SK-N-SH (cell line): ENCODE data around the gene JMJD1C. TPM values are rescaled to one million over a fixed set of nuclear protein-coding genes. Genes with fewer than 3 reads are reported as not detected.

Experiments
- CTCF ChIA-PET: fragments of 300-600, 350-600 bp; formaldehyde crosslinking; extraction: SDS; loops from one replicate; lab custom pipeline; 2021; lab: Yijun Ruan, JAX
- POLR2A ChIA-PET: fragments of 350-600 bp; sonication (Branson Sonifier 250); formaldehyde crosslinking; extraction: SDS; loops from one replicate; lab custom pipeline; 2020; ENCODE audit warnings: antibody characterized with exemption, inconsistent platforms; lab: Yijun Ruan, JAX
- DNase-seq: peaks from one replicate; pipeline ENCODE4 v3.0.0; 2012
- H2AFZ ChIP-seq: fragments of 200-600 bp; sonication (generic); 2 replicates; pipeline ENCODE4 v1.8.1; 2016; ENCODE audit warnings: antibody characterized with exemption, mild to moderate bottlenecking, low read depth
- H3F3A ChIP-seq: fragments of 200-600 bp; sonication (generic); replicated peaks from 2 replicates; pipeline ENCODE3; 2016; ENCODE audit warnings: antibody characterized with exemption, mild to moderate bottlenecking; ENCODE audit not compliant: insufficient read depth
- H3K27ac ChIP-seq, 2 experiments: fragments of 200-500 bp in 1 of 2; fragments of 200-600 bp in 1 of 2; sonication (Bioruptor generic) in 1 of 2; sonication (generic), shearing (Covaris generic) in 1 of 2; 2 replicates each; pipeline versions ENCODE4 v1.5.1 to v1.6.1; 2014 to 2016; ENCODE audit warnings: low read depth in 2 of 2, inconsistent platforms in 1 of 2, low read length in 1 of 2, mild to moderate bottlenecking in 1 of 2, mixed read lengths in 1 of 2
- H3K27me3 ChIP-seq: fragments of 200-600 bp; sonication (generic), shearing (Covaris generic); 2 replicates; pipeline ENCODE4 v1.6.1; 2016; ENCODE audit warnings: mixed run types; ENCODE audit not compliant: insufficient read depth
- H3K36me3 ChIP-seq, 2 experiments: fragments of 200-500 bp in 1 of 2; fragments of 200-600 bp in 1 of 2; sonication (Bioruptor generic) in 1 of 2; sonication (generic) in 1 of 2; replicated peaks in 1 of 2; 2 replicates each; pipeline versions ENCODE3 to v1.5.1; 2014 to 2016; ENCODE audit warnings: low read length in 1 of 2, mild to moderate bottlenecking in 1 of 2; ENCODE audit not compliant: insufficient read depth in 2 of 2, control insufficient read depth in 1 of 2
- H3K4me1 ChIP-seq, 2 experiments: fragments of 200-500 bp in 1 of 2; fragments of 200-600 bp in 1 of 2; sonication (Bioruptor generic) in 1 of 2; sonication (generic), shearing (Covaris generic) in 1 of 2; 2 replicates each; pipeline versions ENCODE4 v1.5.1 to v1.6.1; 2014 to 2016; ENCODE audit warnings: low read depth in 1 of 2, low read length in 1 of 2, mixed run types in 1 of 2; ENCODE audit not compliant: insufficient read depth in 2 of 2, control insufficient read depth in 1 of 2
- H3K4me2 ChIP-seq: fragments of 200-600 bp; sonication (generic), shearing (Covaris generic); 2 replicates; pipeline ENCODE4 v1.6.1; 2017; ENCODE audit warnings: mixed run types
- H3K4me3 ChIP-seq, 2 experiments: fragments of 200-500 bp in 1 of 2; fragments of 200-600 bp in 1 of 2; sonication (Bioruptor generic) in 1 of 2; sonication (generic), shearing (Covaris generic) in 1 of 2; 2 replicates each; pipeline versions ENCODE4 v1.5.1 to v1.8.1; 2014 to 2016; ENCODE audit warnings: low read depth in 2 of 2, inconsistent platforms in 1 of 2, low read length in 1 of 2, mild to moderate bottlenecking in 1 of 2, mixed read lengths in 1 of 2, moderate library complexity in 1 of 2
- H3K79me2 ChIP-seq: fragments of 200-600 bp; sonication (generic); 2 replicates; pipeline ENCODE4 v1.8.1; 2017; ENCODE audit warnings: mild to moderate bottlenecking; ENCODE audit not compliant: insufficient read depth
- H3K9ac ChIP-seq: fragments of 200-600 bp; sonication (generic); 2 replicates; pipeline ENCODE4 v1.6.1; 2017; ENCODE audit warnings: mixed run types
- H3K9me2 ChIP-seq: fragments of 200-600 bp; sonication (generic); 2 replicates; pipeline ENCODE4 v1.6.1; 2017; ENCODE audit warnings: mixed run types
- H3K9me3 ChIP-seq: fragments of 200-600 bp; sonication (generic); 2 replicates; pipeline ENCODE4 v1.6.1; 2017; ENCODE audit warnings: mixed run types, mild to moderate bottlenecking, moderate library complexity
- H4K20me1 ChIP-seq: fragments of 200-600 bp; sonication (generic); 2 replicates; pipeline ENCODE4 v1.6.1; 2017; ENCODE audit warnings: mild to moderate bottlenecking, mixed run types; ENCODE audit not compliant: insufficient read depth
- EP300 ChIP-seq, 2 experiments: IDR thresholded peaks; 2 replicates each; pipeline versions ENCODE4 v1.4.0 to v1.6.1; 2012; ENCODE audit warnings: borderline replicate concordance in 1 of 2, low read depth in 1 of 2, low read length in 1 of 2
- EZH2phosphoT487 ChIP-seq: fragments of 200-600 bp; sonication (generic); IDR thresholded peaks from 2 replicates; pipeline ENCODE4 v1.6.1; 2017; ENCODE audit warnings: low read depth, mixed run types, mild to moderate bottlenecking, antibody characterized with exemption, moderate library complexity, borderline replicate concordance
- FOSL2 ChIP-seq: IDR thresholded peaks from 2 replicates; pipeline ENCODE4 v1.4.0; 2012; ENCODE audit warnings: low read depth, mild to moderate bottlenecking, moderate library complexity, borderline replicate concordance
- FOXM1 ChIP-seq: IDR thresholded peaks from 2 replicates; pipeline ENCODE4 v1.4.0; 2012; ENCODE audit warnings: low read depth, mild to moderate bottlenecking
- GABPA ChIP-seq: IDR thresholded peaks from 2 replicates; pipeline ENCODE4 v1.4.0; 2012; ENCODE audit warnings: low read depth, mild to moderate bottlenecking
- MXI1 ChIP-seq: IDR thresholded peaks from 2 replicates; pipeline ENCODE4 v1.6.1; 2012; ENCODE audit warnings: mild to moderate bottlenecking, low read depth, low read length, improper control_type of control experiment
- NFIC ChIP-seq: IDR thresholded peaks from 2 replicates; pipeline ENCODE4 v1.4.0; 2012; ENCODE audit warnings: borderline replicate concordance
- NRF1 ChIP-seq: IDR thresholded peaks from 2 replicates; pipeline ENCODE4 v1.6.1; 2012; ENCODE audit warnings: low read depth, mild to moderate bottlenecking, low read length
- RAD21 ChIP-seq: IDR thresholded peaks from 2 replicates; pipeline ENCODE4 v1.6.1; 2012; ENCODE audit warnings: mild to moderate bottlenecking, low read length
- RXRA ChIP-seq: IDR thresholded peaks from 2 replicates; pipeline ENCODE4 v1.4.0; 2012; ENCODE audit warnings: low read depth, mild to moderate bottlenecking, borderline replicate concordance
- SIN3A ChIP-seq: IDR thresholded peaks from 2 replicates; pipeline ENCODE4 v1.6.1; 2012; ENCODE audit warnings: low read depth, mild to moderate bottlenecking, low read length, moderate library complexity, borderline replicate concordance
- SMC3 ChIP-seq: IDR thresholded peaks from 2 replicates; pipeline ENCODE4 v1.6.1; 2012; ENCODE audit warnings: low read depth, low read length, improper control_type of control experiment
- TAF1 ChIP-seq: IDR thresholded peaks from 2 replicates; pipeline ENCODE4 v1.6.1; 2012; ENCODE audit warnings: low read depth, mild to moderate bottlenecking, low read length, moderate library complexity, borderline replicate concordance
- TEAD4 ChIP-seq: IDR thresholded peaks from 2 replicates; pipeline ENCODE4 v1.4.0; 2012; ENCODE audit warnings: mild to moderate bottlenecking, borderline replicate concordance; ENCODE audit not compliant: insufficient read depth
- YY1 ChIP-seq: IDR thresholded peaks from 2 replicates; pipeline ENCODE4 v1.4.0; 2012; ENCODE audit warnings: low read depth, mild to moderate bottlenecking
- WGBS: methylation state at CpG from one replicate; pipeline ENCODE4 v1.1.6; 2017; ENCODE audit warnings: low lambda C conversion rate; 5-methylcytosine and 5-hydroxymethylcytosine counted together
- polyA plus RNA-seq, 3 experiments: library from polyadenylated mRNA; depleted of rRNA; stranded (reverse); fragments of >200 nt; gene quantifications; 2 replicates each; pipeline ENCODE4 v1.2.3, GENCODE V29; 2012
- TF ChIP-seq, protein P1 (sequence below): IDR thresholded peaks from 2 replicates; pipeline ENCODE4 v1.4.0; 2012; ENCODE audit warnings: low read depth
- TF ChIP-seq, protein P2 (sequence below): fragments of 150-350 bp; IDR thresholded peaks from 2 replicates; pipeline ENCODE4 v1.6.1; 2016; ENCODE audit warnings: mild to moderate bottlenecking, low read depth, low read length
- TF ChIP-seq, protein P3 (sequence below): fragments of 150-350 bp; IDR thresholded peaks from 2 replicates; pipeline ENCODE4 v1.6.1; 2017; ENCODE audit warnings: antibody characterized with exemption, low read length, low read depth, borderline replicate concordance
- TF ChIP-seq, protein P4 (sequence below): IDR thresholded peaks from 2 replicates; pipeline ENCODE4 v1.4.0; 2012; ENCODE audit warnings: low read depth, borderline replicate concordance
- TF ChIP-seq, protein P5 (sequence below): IDR thresholded peaks from 2 replicates; pipeline ENCODE4 v1.4.0; 2012; ENCODE audit warnings: low read depth, borderline replicate concordance

JMJD1C gene
- polyA plus RNA-seq, 1 of the 3 experiments (the other 2 are of a cell fraction), result 11.7 TPM

DNA sequence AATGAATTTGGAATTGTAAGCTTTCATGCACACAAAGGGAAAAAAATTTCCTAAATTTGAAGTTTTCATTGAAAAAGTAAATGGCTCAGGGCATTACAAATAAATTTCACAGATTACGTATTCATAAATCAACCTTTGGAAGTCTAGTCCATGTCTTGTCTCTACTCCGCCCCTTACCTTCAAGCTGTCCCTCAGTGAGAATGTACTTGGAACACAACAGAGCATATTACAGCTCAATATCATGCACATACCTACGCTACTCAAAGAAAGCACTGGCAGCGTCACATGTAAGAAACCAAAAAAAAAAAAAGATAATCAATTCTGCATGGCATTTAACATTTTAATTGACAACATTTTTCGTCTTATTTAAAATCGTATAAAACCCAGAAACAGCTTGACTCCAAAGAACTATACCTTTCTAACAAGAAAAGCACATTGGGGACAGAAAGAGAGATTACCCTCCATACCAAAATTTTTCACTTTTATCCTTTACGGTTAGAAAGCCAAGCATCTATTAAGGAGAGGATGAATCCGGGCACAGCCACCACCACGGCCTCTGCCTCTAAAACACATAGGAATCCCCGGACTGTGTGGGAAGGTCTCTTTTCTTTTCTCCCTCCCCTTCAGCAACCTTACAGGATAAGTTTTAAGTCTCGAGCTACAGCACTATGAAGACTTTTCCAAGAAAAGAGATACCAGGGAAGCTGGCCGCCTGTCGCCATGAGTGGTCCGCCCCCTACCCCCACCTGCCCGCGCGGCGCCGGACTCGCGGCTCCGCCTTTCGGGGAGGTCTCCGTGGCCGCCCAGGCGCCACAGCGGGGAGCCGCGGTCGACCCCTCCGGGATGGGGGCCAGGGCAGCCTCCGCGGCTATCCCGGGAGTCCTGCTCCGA, 1.1 kb downstream of the JMJD1C start:
- H3F3A ChIP-seq, result peaks cover 30% of the 10 kb centered on the region
- H3K9me3 ChIP-seq, result no peaks in the 10 kb centered on the region
- POLR2A ChIA-PET, result interaction anchor here (0.7 to 3.7 kb wide), 3 partner anchors 57 to 166 kb away, joined by 5 to 24 read pairs (median 6); no protein-coding TSS in a partner anchor
- 5% methylated on average over 34 of the region's 35 CpGs for WGBS
- peak overlapping the region; percentile 91 for H3K9ac ChIP-seq
- peak overlapping the region; percentile 86 to 98 for H3K27ac ChIP-seq
- CTCF ChIA-PET, result interaction anchor here (0.8 to 2.3 kb wide), 10 partner anchors 8 to 298 kb away, joined by 3 to 9 read pairs (median 5); no protein-coding TSS in a partner anchor
- H3K4me2 ChIP-seq, result peak overlapping the region; percentile 81
- peak overlapping the region; percentile 80; the same call in 1 of the 2 replicates for H2AFZ ChIP-seq
- H3K36me3 ChIP-seq, result no peaks in the 10 kb centered on the region
- peak overlapping the region; percentile 82 to 96 for H3K4me3 ChIP-seq
- peaks cover 26% of the 10 kb centered on the region; the same call in 1 of the 2 replicates for H4K20me1 ChIP-seq
- DNase-seq, result peak; percentile 19
- TF ChIP-seq SMC3, result no peak
- peak; percentile 48; the same call in 1 of the 2 replicates for TF ChIP-seq MXI1
- TF ChIP-seq YY1, result peak; percentile 13; the same call in 1 of the 2 replicates
- peak; percentile 63; the same call in 1 of the 2 replicates for TF ChIP-seq SIN3A
- peak in 1 of 2 experiments; percentile 24; a peak in 1 of 4 replicates for TF ChIP-seq EP300 (IDR thresholded peaks at IDR 0.05; ENCODE audit: borderline replicate concordance in 1 of 2, low read depth in 1 of 2, low read length in 1 of 2)
- TF ChIP-seq NFIC, result 0 out of 2 replicates have a peak, but pooled peaks have one; percentile 9
- no peak; the same call in 1 of the 2 replicates for TF ChIP-seq FOXM1
- no peaks in the 10 kb centered on the region for H3K27me3 ChIP-seq
- peaks cover 95% of the 10 kb centered on the region for H3K79me2 ChIP-seq
- peaks cover 14 to 33% of the 10 kb centered on the region in 2 experiments; a peak in 3 of 4 replicates for H3K4me1 ChIP-seq
- no peaks in the 10 kb centered on the region for H3K9me2 ChIP-seq

DNA sequence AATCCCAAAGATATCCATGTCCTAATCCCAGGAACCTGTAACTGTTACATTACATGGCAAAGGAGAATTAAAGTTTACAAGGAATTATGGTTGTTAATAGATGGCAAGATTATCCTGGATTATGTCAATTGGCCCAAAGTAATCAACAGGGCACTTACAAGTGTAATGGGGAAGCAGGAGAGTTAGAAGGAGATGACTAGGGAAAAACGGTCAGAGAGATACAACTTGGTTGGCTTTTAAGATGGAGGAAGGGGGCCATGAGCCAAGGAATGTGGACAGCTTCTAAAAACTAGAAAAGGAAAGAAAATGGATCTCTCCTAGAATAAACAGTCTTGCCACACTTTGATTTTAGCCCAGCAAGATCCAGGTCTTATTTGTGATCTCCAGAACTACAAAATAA, 3.3 kb downstream of the JMJD1C start:
- Histone ChIP-seq H4K20me1 (peaks cover 26% of the 10 kb centered on the region; the same call in 1 of the 2 replicates), H2AFZ (no peak overlapping the region), H3K4me2 (no peak overlapping the region), H3K9me2 (no peaks in the 10 kb centered on the region), H3K9ac (no peak overlapping the region), H3K27me3 (no peaks in the 10 kb centered on the region), H3K79me2 (peaks cover 95% of the 10 kb centered on the region), H3F3A (peaks cover 27% of the 10 kb centered on the region), H3K36me3 (no peaks in the 10 kb centered on the region), H3K9me3 (no peaks in the 10 kb centered on the region), H3K27ac (no peak overlapping the region), H3K4me1 (peaks cover 5 to 18% of the 10 kb centered on the region in 2 experiments; a peak in 3 of 4 replicates), H3K4me3 (no peak overlapping the region)
- 96% methylated on average over 1 of the region's 1 CpG for WGBS
- no peak for DNase-seq
- ChIA-PET POLR2A (interaction anchor here (1.0 kb wide), 1 partner anchor 168 kb away, joined by 3 read pairs; no protein-coding TSS in a partner anchor), CTCF (no interaction called here)
- TF ChIP-seq TEAD4, result no peak
- TF ChIP-seq NFIC, result no peak
- TF ChIP-seq, protein P1, sequence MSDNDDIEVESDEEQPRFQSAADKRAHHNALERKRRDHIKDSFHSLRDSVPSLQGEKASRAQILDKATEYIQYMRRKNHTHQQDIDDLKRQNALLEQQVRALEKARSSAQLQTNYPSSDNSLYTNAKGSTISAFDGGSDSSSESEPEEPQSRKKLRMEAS, result no peak
- no peak for TF ChIP-seq GABPA
- TF ChIP-seq, protein P2, sequence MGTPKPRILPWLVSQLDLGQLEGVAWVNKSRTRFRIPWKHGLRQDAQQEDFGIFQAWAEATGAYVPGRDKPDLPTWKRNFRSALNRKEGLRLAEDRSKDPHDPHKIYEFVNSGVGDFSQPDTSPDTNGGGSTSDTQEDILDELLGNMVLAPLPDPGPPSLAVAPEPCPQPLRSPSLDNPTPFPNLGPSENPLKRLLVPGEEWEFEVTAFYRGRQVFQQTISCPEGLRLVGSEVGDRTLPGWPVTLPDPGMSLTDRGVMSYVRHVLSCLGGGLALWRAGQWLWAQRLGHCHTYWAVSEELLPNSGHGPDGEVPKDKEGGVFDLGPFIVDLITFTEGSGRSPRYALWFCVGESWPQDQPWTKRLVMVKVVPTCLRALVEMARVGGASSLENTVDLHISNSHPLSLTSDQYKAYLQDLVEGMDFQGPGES, result no peak
- TF ChIP-seq, protein P3, sequence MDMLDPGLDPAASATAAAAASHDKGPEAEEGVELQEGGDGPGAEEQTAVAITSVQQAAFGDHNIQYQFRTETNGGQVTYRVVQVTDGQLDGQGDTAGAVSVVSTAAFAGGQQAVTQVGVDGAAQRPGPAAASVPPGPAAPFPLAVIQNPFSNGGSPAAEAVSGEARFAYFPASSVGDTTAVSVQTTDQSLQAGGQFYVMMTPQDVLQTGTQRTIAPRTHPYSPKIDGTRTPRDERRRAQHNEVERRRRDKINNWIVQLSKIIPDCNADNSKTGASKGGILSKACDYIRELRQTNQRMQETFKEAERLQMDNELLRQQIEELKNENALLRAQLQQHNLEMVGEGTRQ, result no peak
- no peak for TF ChIP-seq FOSL2
- no peak for TF ChIP-seq EZH2phosphoT487
- no peak for TF ChIP-seq RAD21
- TF ChIP-seq NRF1, result no peak
- TF ChIP-seq EP300 (IDR thresholded peaks at IDR 0.05; ENCODE audit: borderline replicate concordance in 1 of 2, low read depth in 1 of 2, low read length in 1 of 2), result no peak
- TF ChIP-seq, protein P4, sequence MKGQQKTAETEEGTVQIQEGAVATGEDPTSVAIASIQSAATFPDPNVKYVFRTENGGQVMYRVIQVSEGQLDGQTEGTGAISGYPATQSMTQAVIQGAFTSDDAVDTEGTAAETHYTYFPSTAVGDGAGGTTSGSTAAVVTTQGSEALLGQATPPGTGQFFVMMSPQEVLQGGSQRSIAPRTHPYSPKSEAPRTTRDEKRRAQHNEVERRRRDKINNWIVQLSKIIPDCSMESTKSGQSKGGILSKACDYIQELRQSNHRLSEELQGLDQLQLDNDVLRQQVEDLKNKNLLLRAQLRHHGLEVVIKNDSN, result no peak
- TF ChIP-seq TAF1, result no peak
- TF ChIP-seq, protein P5, sequence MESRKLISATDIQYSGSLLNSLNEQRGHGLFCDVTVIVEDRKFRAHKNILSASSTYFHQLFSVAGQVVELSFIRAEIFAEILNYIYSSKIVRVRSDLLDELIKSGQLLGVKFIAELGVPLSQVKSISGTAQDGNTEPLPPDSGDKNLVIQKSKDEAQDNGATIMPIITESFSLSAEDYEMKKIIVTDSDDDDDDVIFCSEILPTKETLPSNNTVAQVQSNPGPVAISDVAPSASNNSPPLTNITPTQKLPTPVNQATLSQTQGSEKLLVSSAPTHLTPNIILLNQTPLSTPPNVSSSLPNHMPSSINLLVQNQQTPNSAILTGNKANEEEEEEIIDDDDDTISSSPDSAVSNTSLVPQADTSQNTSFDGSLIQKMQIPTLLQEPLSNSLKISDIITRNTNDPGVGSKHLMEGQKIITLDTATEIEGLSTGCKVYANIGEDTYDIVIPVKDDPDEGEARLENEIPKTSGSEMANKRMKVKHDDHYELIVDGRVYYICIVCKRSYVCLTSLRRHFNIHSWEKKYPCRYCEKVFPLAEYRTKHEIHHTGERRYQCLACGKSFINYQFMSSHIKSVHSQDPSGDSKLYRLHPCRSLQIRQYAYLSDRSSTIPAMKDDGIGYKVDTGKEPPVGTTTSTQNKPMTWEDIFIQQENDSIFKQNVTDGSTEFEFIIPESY, result no peak
- TF ChIP-seq RXRA, result no peak
